PC-3 (cell line): ENCODE data around the gene SLC15A3. TPM values are rescaled to one million over a fixed set of nuclear protein-coding genes. Genes with fewer than 3 reads are reported as not detected.
A peak's percentile ranks its signal among the peaks of the same experiment; 100 is the strongest.

Source experiments
- ATAC-seq: fragments of 200-7000 bp; cut with Tn5 transposase; 2 replicates; pipeline ENCODE4 v1.9.1; 2020; ENCODE audit warnings: mild to moderate bottlenecking, moderate library complexity
- BruUV-seq: library from RNA; stranded (reverse); fragments of 400-500 nt; replicated peaks from 2 replicates; lab custom pipeline; 2021; lab: Mats Ljungman, UMichigan
- CTCF ChIA-PET: fragments of 300-600 bp; sonication (Branson Sonifier 250); formaldehyde crosslinking; loops from one replicate; lab custom pipeline; 2022; ENCODE audit warnings: antibody characterized with exemption; lab: Charles Lee
- POLR2A ChIA-PET: fragments of 300-600 bp; sonication (Branson Sonifier 250); formaldehyde crosslinking; loops from one replicate; lab custom pipeline; 2022; ENCODE audit warnings: antibody characterized with exemption; ENCODE audit not compliant: unreplicated experiment; lab: Charles Lee
- DNase-seq: peaks from one replicate; pipeline ENCODE4 v3.0.0-alpha.2; 2015
- H2AFZ ChIP-seq: fragments of 300-600 bp; sonication (generic); 2 replicates; pipeline ENCODE4 v1.6.0; 2016; ENCODE audit warnings: antibody characterized with exemption, low read length
- H3F3A ChIP-seq: fragments of 300-600 bp; sonication (generic); one replicate; pipeline ENCODE4 v1.6.0; 2017; ENCODE audit warnings: antibody characterized with exemption, low read length, control low read depth, mild to moderate bottlenecking; ENCODE audit not compliant: unreplicated experiment
- H3K27ac ChIP-seq: fragments of 300-600 bp; sonication (generic); 2 replicates; pipeline ENCODE4 v1.5.1; 2016; ENCODE audit warnings: mild to moderate bottlenecking, low read length
- H3K27me3 ChIP-seq: fragments of 300-600 bp; sonication (generic); 2 replicates; pipeline ENCODE4 v1.6.1; 2016; ENCODE audit warnings: low read length, mixed read lengths
- H3K36me3 ChIP-seq: fragments of 300-600 bp; sonication (generic); 2 replicates; pipeline ENCODE4 v1.6.1; 2016; ENCODE audit warnings: low read depth, mixed run types, low read length, mixed read lengths
- H3K4me1 ChIP-seq: fragments of 300-600 bp; sonication (generic); 2 replicates; pipeline ENCODE4 v1.5.1; 2016; ENCODE audit warnings: low read length; ENCODE audit not compliant: insufficient read depth
- H3K4me2 ChIP-seq: fragments of 300-600 bp; sonication (generic); 2 replicates; pipeline ENCODE4 v1.6.0; 2016; ENCODE audit warnings: low read length
- H3K4me3 ChIP-seq: fragments of 300-600 bp; sonication (generic); 2 replicates; pipeline ENCODE4 v1.5.1; 2016; ENCODE audit warnings: mild to moderate bottlenecking, low read length, mixed read lengths
- H3K79me2 ChIP-seq: fragments of 300-600 bp; sonication (generic); 2 replicates; pipeline ENCODE4 v1.6.1; 2017; ENCODE audit warnings: low read length, mixed read lengths
- H3K9ac ChIP-seq: fragments of 300-600 bp; sonication (generic); 2 replicates; pipeline ENCODE4 v1.6.0; 2016; ENCODE audit warnings: mild to moderate bottlenecking, low read length
- H3K9me2 ChIP-seq: fragments of 300-600 bp; sonication (generic); replicated peaks from 2 replicates; pipeline ENCODE4 v1.6.1; 2016; ENCODE audit warnings: mixed run types, low read length, mixed read lengths
- H3K9me3 ChIP-seq: fragments of 300-600 bp; sonication (generic); 2 replicates; pipeline ENCODE4 v1.6.1; 2016; ENCODE audit warnings: low read length, mixed read lengths
- H4K20me1 ChIP-seq: fragments of 300-600 bp; sonication (generic); 2 replicates; pipeline ENCODE4 v1.6.1; 2016; ENCODE audit warnings: low read length, mixed read lengths
- CTCF ChIP-seq: fragments of 300-600 bp; sonication (generic); conservative IDR thresholded peaks from 2 replicates; pipeline ENCODE4 v1.5.1; 2017; ENCODE audit warnings: antibody characterized with exemption, low read depth, mild to moderate bottlenecking, low read length
- EZH2 ChIP-seq: fragments of 300-600 bp; sonication (generic); IDR thresholded peaks from one replicate; pipeline ENCODE4 v1.6.1; 2017; ENCODE audit warnings: antibody characterized with exemption, mild to moderate bottlenecking, low read length; ENCODE audit not compliant: unreplicated experiment
- EZH2phosphoT487 ChIP-seq: fragments of 300-600 bp; sonication (generic); IDR thresholded peaks from 2 replicates; pipeline ENCODE4 v1.6.1; 2018; ENCODE audit warnings: mild to moderate bottlenecking, antibody characterized with exemption, low read length, borderline replicate concordance
- intact Hi-C: fragments of 100-400 bp; cut with micrococcal nuclease; formaldehyde crosslinking; loops from 2 replicates; pipeline ENCODE4 v1.9.0; 2023
- total RNA-seq: library from RNA; depleted of rRNA; stranded (reverse); fragments of >200 nt; gene quantifications from 2 replicates; pipeline ENCODE4 v1.2.3, GENCODE V29; 2014

SLC15A3 gene
- total RNA-seq, 1 experiment from 2014 or later: not detected

- ATAC-seq: peak; percentile 36
- peaks cover 11% of the 10 kb centered on the region for H3K79me2 ChIP-seq
- CTCF ChIA-PET: no interaction called here
- peak overlapping the region; percentile 56 for H3K27ac ChIP-seq
- H3K9ac ChIP-seq: peak overlapping the region; percentile 86
- H4K20me1 ChIP-seq: peaks cover 6% of the 10 kb centered on the region; the same call in 1 of the 2 replicates
- no peak for TF ChIP-seq EZH2
- no peak for TF ChIP-seq CTCF
- no peak for TF ChIP-seq EZH2phosphoT487
- POLR2A ChIA-PET: no interaction called here
- peaks cover 13% of the 10 kb centered on the region; the same call in 1 of the 2 replicates for H3K36me3 ChIP-seq
- peaks cover 26% of the 10 kb centered on the region for H3K4me1 ChIP-seq
- BruUV-seq: no TSS peak
- H3K4me3 ChIP-seq: peak overlapping the region; percentile 85
- H3F3A ChIP-seq: no peaks in the 10 kb centered on the region
- no peaks in the 10 kb centered on the region for H3K9me2 ChIP-seq
- intact Hi-C loops: loop anchor here (1.0 kb wide), 1 partner anchor 10 kb away; no protein-coding TSS in a partner anchor
- H2AFZ ChIP-seq: peak overlapping the region; percentile 75
- H3K9me3 ChIP-seq: no peaks in the 10 kb centered on the region
- no peaks in the 10 kb centered on the region for H3K27me3 ChIP-seq
- no peak for DNase-seq
- peak overlapping the region; percentile 90 for H3K4me2 ChIP-seq
Observed at GRCh38 chr11:60924906-60925853, 26.8 kb downstream of the SLC15A3 start.

GRCh38 chr11:60924110-60924905 lies 27.7 kb downstream of the SLC15A3 start, which contains the start of gene TMEM132A:
Gene TMEM132A, plus strand, starts transcription at chr11:60924460. Its CDS starts 174 bp downstream, at chr11:60924634.
- CTCF ChIA-PET: interaction anchor here (0.7 kb wide), 1 partner anchor 250 kb away, joined by 4 read pairs; no protein-coding TSS in a partner anchor
- peak; percentile 83 for ATAC-seq

More at GRCh38 chr11:60924110-60924905, 27.7 kb downstream of the SLC15A3 start, which contains the start of gene TMEM132A:
- peaks cover 20% of the 10 kb centered on the region; the same call in 1 of the 2 replicates for H3K36me3 ChIP-seq
- peak within 1 kb of the TSS; percentile 90 for H3K4me2 ChIP-seq
- peaks cover 26% of the 10 kb centered on the region for H3K4me1 ChIP-seq
- H3K9ac ChIP-seq: peak within 1 kb of the TSS; percentile 86
- no peaks in the 10 kb centered on the region for H3F3A ChIP-seq
- H3K9me3 ChIP-seq: no peaks in the 10 kb centered on the region
- peak within 1 kb of the TSS; percentile 56 for H3K27ac ChIP-seq
- H2AFZ ChIP-seq: peak within 1 kb of the TSS; percentile 75
- H3K4me3 ChIP-seq: peak within 1 kb of the TSS; percentile 85
- POLR2A ChIA-PET: no interaction called here
- BruUV-seq: no TSS peak
- H3K79me2 ChIP-seq: peaks cover 18% of the 10 kb centered on the region
- H4K20me1 ChIP-seq: peaks cover 6% of the 10 kb centered on the region; the same call in 1 of the 2 replicates
- H3K9me2 ChIP-seq: no peaks in the 10 kb centered on the region
- TF ChIP-seq EZH2phosphoT487: no peak
- TF ChIP-seq CTCF: no peak
- TF ChIP-seq EZH2: no peak
- no peaks in the 10 kb centered on the region for H3K27me3 ChIP-seq
- intact Hi-C loops: loop anchor here (1.0 kb wide), 1 partner anchor 9 kb away; no protein-coding TSS in a partner anchor
- DNase-seq: peak; percentile 82
